GM19397 (cell line): Measurements from ENCODE around the gene MAPRE3.
"Not testable (repeated sequence)": the region's sequence is repeated elsewhere in the genome, so short reads cannot be mapped to it uniquely, and the experiment has no call there.

Source experiments
- ATAC-seq: cut with Tn5 transposase; IDR thresholded peaks from one replicate; pipeline ENCODE4 v1.9.1; 2021; ENCODE audit warnings: mild to moderate bottlenecking, moderate library complexity; ENCODE audit not compliant: unreplicated experiment

MAPRE3 gene

DNA sequence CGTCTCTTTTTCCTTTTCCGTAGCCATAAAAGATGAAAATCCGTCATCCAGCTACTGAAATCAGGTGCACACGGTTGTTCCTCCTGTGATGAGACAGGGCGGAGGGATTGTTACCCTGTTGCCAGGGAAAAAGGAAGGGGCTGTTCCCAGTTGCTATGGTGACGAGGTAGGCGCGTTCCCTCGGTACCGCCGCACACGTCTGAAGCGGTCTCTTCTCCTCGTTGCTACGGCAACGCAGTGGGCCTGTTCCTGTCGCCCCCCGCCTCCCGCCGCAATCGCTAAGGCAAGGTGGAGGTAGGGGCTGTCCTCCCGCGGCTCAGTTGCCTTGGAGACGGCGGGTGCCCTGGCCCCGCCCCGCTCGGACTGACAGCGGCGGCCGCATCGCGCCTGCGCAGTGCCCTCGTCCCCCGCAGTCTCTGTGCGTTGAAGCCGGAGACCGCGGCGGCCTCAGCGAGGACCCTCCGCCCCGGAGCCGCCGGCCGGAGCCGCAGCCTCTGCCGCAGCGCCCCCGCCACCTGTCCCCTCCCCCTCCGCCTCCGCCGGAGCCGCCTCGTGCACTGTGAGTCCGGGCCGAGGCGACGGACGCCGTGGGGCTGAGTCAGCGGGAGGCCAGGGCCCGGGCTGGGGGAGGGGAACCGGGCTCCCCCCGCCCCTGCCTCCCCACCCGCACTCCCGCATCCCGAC lies at the start of gene MAPRE3:
Gene MAPRE3 (plus strand): TSS at position 394 of the 684 bp plus-strand sequence. CDS start 51,582 bp downstream, outside the sequence.
- ATAC-seq = peak; percentile 85

DNA sequence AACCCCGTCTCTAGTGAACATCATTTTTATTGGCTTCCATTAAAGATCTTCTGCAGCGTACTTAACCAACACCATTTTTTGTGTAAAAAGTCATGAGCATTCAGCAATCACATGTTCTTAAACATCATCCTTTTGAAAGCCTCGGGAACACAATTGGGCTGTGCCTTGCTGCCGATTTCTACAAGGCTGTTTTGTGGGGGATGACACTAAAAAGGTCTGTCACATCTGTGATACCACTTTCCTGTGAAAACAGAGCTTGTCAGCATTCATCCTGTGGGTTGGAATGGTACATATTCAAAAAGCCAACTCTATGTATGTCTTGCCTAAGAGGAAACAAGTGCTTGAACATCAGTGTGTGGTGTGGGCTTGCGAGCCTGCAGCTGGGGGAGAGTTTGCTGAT lies 49.1 kb upstream of the MAPRE3 start:
- no peak for ATAC-seq

DNA sequence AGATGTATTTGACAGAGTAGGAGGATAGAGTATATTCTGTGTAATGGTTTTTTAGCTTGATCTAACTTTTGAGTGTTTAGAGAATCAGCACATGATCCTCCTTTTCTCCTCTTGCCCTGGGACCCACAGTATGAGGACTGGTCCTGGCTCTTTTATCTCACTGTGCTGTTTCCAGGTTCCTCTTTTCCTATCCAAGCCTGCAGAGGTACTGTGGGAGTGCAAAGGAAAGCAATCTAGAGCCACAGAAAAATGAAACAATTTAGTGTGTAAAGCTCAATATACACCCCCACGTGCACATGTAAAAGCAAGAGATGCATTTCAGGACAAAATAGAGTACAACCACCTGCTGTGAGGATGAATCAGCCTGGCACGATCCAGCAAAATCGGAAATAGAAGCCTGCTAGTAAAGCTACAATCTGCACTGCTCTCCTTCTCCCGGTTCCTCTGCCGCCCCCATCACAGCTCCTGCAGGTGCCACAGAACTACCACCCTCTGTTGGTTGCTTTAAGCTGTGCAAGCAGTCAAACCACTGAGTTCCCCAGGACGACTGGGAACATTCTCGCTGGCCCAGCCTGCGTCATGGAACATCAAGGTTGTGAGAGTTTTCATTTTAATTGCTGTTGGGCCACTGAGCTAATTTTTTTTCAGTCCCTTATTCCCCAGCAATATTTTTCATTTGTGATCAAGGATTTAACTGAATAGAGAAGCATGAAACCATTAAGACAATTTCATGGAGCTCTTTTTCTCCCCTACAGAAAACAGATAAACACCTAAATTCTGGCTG lies 47.8 kb upstream of the MAPRE3 start:
- no peak for ATAC-seq

DNA sequence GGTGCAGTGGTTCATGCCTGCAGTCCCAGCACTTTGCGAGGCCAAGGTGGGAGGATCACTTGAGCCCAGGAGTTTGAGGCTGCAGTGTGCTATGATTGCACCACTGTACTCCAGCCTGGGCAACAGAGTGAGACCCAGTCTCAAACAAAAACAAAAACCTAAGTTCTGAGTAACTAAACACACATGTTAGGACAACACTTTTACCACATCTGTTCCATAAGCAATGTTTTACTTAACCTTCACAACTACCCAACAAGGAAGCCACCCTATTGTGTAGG lies 47.3 kb upstream of the MAPRE3 start:
- not testable (repeated sequence) for ATAC-seq

DNA sequence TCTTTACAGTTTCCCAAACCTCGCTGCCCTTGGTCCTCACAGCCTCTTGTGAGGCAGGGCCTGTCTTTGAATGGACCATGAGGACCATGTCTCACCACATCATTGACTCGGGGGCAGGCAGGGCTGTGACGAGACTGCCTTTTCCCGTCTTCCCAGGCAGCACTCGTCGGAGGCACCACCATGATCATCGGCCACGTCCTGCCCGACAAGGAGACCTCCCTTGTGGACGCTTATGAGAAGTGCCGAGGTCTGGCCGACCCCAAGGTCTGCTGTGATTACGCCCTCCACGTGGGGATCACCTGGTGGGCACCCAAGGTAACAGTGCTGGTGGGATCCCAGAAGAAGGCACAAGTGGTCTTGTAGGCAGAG lies 45.7 kb upstream of the MAPRE3 start:
- no peak for ATAC-seq

DNA sequence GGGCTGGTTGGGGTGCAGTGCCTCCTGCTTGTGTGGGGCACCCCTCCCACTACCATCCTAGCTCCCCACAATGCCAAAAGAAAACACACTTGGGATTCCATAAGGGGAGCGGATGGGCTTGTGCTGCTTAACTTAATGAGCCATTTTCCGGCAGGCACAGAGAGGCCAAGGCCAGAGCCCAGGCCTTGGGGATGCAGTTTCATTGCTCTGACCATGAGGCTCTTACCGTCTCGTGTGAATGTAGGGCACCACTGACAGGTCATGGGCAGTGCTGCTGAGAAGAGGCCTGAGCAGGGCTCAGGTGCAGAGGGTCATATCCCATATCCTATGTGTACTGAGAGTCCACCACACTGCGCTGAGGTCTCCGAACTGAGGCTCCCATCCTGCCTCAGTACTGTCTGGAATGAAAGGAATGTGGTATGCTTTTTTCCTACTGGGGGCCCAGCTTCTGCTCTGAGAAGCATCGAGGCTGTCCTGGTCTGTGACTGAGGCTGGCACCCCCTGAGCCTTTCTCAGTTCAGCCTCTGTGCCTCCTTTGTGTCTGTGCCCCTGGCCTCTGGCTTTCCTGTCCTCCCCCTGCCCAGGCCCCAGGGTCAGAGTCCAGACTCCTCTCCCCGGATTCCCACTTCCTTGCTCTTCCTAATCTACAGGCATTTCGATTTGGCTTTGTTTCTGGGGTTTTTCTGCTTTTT lies 45.2 kb upstream of the MAPRE3 start:
- no peak for ATAC-seq

DNA sequence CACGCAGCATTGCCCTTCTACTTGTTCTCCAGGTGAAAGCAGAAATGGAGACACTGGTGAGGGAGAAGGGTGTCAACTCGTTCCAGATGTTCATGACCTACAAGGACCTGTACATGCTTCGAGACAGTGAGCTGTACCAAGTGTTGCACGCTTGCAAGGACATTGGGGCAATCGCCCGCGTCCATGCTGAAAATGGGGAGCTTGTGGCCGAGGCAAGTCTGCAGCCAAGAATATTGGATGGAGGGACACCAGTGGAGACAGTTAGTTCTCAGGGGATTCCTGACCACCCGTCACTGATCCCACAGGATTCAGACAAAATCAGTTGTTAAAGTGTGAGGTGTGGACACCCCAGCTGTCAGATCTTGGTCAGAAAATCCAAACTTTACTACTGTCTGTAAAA lies 43.2 kb upstream of the MAPRE3 start:
- ATAC-seq = no peak

DNA sequence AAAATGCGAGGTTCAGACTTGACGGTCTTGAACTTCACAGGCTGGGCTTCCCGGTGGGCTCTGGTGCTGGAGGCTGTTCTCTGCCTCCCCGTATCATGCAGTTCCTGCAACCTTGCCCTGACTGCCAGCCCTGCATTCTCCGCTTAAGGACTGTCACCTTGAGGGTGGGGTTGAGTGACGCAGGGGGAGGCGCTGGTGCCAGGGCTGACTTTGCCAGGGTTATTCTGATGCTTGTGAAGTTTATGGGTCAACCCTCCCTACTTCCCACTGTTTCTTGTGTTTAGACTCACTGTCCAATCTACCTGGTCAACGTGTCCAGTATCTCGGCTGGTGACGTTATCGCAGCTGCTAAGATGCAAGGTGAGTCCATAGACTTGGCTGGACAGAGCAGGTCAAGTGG lies 37.5 kb upstream of the MAPRE3 start:
- no peak for ATAC-seq

DNA sequence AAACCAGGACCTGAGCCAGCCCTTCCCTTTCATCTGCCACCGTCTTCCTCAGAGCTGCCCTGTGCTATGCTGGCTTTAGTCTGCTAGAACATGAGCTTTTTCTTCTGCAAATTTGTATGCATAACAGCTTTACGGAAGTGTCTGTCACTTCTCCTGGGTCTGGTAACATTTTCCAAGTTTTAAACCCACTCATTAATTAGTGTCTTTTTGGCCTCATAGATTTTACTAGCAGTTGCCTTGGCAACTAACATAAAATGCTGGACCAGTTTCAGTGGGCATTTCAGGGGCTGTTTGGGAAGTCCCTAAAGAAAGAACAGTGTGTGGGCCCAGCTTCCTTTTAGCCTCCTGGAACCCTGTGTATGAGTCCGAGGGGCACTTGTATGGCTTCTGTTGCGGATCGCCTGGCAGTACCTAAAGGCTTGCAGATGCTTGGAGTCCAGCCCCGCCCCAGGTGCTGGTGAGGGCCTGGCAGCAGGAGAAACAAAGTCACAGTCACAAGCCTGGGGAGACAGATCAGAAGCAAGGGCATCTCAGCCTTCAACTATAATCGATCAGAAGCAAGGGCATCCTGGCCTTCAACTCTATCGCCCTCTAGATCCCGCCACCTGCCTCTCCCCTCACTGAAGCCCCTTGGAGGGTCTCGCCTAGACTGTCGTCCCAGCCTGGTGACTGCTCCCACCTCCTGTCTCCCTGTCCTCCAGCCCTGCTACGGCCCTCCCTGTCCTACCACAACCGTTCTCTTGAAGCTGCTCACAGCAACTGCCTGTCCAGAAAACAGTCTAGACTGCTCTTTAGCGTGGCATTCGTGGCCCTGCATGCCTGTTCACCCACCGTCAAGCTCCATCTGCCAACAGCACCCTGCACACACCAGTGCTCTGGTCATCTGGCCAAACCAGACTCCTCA lies 36.8 kb upstream of the MAPRE3 start:
- no peak for ATAC-seq

DNA sequence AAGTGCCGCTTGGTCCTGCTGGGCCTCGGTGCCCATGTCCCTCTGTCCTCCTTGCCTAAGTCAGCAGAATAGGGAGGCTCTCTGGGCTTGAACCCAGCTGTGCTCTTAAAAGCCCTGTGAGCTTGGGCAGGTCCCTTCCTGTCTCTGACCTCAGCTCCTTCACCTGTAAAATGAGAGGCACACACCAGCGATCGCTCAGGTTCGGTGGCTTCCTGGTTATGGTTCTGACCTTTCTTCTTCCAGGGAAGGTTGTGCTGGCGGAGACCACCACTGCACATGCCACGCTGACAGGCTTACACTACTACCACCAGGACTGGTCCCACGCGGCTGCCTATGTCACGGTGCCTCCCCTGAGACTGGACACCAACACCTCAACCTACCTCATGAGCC lies 36.1 kb upstream of the MAPRE3 start:
- ATAC-seq = no peak

DNA sequence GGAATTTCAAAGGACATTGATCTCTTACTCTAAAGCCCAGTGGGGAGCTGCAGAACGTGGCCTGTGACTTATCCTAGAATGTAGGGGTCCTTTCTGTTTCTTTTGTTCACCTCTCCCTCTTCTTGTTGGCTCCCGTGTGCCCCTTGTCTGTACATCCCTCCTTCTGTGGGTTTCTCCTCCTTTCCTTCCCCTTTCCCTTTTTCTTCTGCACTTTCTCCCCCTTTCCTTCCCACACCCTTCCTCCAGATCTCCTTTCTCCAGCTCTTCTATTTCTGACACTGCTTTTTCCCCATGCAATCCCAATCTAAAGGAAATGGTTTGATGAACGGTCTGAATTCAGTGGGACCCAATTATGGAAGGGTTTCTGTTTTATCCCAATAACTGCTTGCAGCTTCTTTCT lies 35.5 kb upstream of the MAPRE3 start:
- ATAC-seq = no peak

DNA sequence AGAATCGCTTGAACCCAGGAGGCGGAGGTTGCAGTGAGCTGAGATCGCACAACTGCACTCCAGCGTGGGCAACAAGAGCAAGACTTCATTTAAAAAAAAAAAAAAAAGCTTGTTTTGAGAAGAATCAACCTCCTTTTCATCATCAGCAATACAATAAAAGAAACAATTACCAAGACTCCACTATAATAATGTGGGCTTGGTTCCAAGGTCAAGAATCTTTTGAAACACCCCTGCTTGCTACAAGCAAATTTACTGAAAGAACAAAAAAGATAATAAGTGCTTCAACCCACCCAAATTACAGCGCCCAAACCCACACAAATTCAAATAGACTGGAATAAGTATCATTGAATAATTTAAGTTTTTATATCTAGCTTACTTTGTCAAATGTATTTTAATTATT lies 33.6 kb upstream of the MAPRE3 start:
- no peak for ATAC-seq

DNA sequence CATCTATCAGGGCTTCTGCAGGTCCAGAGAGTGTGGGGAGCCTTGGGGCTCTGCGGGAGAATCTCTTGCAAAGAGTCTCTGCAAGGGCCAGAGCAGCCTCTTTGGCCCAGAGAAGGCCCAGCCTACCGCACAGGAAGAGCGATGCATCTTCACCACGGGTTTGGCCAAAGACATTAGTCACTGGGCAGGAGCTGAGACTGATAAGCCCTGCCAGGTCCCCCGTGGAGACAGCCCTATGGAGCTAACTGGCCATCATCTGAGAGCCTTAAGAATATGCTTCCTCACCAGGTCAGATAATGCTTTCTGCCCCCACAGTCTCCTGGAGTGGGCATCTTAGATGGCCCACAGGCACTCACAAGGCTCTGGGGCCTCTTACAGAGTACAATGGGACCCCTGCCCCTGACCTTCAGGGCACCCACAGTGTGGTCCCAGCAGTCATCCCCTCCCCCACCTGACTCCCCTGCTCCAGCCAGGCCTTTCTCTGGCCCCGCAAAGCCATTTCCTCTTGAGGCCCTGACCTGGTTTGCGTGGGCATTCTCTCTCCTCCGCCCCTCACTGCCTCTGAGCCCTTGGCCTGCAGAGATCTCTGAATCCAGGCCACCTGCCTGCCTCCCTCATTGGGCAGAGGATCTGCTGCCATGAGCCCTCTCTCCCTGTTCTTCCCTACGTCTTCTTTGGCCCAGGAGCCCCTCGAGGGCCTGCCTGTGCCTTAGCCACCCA lies 31.9 kb upstream of the MAPRE3 start:
- ATAC-seq = no peak

DNA sequence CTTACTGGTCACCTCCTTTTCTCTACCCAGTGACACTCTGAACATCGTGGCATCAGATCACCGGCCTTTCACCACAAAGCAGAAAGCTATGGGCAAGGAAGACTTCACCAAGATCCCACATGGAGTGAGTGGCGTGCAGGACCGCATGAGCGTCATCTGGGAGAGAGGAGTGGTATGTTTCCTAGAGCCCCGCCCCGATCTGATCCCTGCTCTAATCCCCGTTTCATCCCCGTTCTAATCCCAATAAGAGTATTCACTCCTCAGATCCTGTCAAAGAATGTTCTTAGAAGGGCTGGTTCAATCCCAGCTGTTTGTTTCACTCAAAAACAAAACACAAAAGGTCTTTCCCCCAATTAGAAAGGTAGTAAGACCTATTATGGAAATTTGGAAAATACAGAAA lies 30.4 kb upstream of the MAPRE3 start:
- ATAC-seq = no peak

DNA sequence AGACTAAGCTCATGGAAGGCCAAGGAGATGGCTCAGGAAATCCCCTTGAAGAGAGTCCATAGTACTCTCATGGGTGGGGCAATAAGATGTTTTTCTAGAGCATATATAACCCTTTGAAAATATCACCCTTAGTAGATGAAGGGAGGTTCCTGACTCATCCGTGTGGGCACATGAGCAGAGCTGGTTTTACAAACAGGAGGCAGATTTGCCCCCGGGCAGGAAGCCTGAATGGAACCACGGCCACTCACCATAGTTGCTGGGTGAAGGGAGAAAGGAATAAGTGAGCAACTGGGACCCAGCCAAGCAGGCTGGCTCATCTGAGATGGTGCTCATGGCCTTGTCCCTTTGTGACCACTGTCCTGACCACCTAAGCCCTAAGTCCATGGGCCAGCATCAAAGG lies 29.0 kb upstream of the MAPRE3 start:
- no peak for ATAC-seq

DNA sequence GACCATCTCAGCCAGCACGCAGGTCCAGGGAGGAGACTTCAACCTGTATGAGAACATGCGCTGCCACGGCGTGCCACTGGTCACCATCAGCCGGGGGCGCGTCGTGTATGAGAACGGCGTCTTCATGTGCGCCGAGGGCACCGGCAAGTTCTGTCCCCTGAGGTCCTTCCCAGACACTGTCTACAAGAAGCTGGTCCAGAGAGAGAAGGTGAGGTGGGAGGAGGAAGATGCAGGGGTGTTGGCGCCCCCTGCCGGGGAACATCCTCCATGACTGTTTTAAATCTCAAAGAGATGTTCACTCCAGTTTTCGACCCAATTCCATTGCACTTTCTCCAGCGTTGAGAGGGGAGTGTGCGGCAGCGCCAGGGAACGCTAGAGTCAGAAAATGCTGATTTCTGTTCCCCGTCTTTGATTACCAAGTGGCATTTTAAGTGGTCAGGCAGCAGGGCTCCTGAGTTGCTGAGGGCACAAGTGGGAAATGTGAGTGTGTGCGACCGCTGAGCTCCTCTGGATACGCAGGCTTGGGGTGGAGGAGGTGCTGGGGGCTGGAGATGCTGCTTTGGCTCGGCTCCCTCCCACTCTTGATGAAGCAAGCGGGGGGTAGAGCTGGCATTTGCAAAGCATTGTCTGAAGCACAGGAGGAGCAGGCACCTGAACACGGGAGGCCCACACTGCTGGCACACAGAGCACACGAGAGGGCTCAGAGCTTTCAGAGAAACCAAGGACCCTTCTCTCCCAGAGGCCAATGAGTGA lies 27.7 kb upstream of the MAPRE3 start:
- no peak for ATAC-seq

DNA sequence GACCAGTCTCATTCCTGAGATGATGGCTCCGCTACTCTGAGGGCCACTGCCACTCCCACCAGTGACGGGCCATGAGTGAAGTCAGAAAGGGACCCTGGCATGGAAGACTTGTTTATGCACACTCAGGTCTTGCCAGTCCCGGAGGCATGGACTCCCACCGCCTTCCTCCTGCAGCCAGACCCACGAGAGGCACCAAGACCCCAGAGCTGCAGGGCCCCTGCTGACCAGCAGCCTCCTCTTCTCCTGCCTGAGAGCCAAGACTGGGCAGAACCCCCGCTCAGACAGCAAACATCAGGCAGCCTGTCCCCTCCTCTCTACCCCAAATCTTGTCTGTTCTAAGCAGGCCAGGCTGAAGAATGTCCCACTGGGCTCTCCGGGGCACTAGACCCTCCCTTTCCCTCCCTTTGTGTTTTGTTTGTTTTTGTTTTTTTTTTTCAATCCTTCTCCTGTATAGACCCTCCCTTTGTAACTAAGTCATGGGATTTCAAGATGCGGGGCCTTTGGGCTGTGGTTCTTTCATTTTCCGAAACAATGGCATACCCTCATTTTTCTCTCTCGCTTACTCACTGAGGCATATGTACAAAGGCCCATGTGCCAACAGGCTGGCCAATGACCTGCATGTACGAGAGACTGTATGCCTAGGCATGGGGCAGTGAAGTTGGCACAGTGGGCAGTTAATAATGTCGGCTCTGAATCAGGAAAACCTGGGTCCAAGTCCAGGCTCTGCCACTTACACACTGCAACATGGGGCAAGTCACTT lies 24.3 kb upstream of the MAPRE3 start:
- ATAC-seq = no peak

DNA sequence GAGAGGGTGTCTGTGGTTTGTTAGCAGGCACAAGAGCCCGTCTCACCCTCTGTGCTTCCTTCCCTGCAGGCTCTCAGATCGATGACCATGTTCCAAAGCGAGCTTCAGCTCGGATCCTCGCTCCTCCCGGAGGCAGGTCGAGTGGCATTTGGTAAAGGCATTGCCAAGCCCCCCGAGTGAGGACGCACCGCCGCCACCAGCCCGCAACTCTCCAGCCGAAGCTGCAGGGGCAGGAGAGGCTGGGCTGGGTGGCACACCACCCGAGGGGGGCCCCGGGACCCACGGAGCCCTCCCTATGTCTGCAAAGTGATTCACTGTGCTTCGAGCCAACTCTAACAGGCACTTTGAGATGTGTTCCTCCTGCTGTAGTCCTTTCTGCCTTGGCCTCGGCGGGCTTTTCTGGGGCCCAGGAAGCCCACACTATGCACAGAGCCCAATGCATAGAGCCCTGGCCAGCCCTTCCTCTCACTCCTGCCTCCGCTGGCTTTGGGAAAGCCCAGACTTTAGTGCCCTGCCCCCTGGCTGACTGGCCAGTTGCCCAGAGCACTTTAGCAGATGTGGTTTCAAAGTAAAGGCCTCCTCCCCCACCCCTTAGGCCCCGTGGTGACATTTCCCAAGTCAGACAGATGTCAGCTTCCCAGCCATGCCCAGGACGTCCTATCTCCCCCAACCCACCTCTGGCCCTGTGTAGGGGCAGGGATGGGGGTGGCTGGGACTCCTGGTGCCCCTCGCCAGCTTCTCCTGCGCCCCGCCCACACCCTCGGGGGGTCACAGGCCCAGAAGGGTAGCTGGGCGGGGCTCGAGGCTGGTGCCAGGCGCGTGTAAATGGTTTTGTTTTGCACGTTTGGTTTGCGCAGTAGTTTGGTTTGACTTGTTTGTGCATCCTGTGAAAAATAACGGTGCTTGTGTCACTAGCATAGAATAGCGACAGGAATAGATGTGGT lies 23.3 kb upstream of the MAPRE3 start:
- no peak for ATAC-seq
